Activated CD4-positive, alpha-beta memory T cell treated with anti-CD3 and anti-CD28 coated beads, Interleukin-2, amount 10 ng/mL, durations not matched to agents 7 days and 5 days (primary cell): ENCODE measurements around the gene TRMT10A. TPM values are rescaled to one million over a fixed set of nuclear protein-coding genes. Genes with fewer than 3 reads are reported as not detected.
"Not testable (repeated sequence)": the region's sequence is repeated elsewhere in the genome, so short reads cannot be mapped to it uniquely, and the experiment has no call there.

Experiments
- CTCF ChIA-PET: fragments of 350-600 bp; sonication (Branson Sonifier 250); formaldehyde crosslinking; loops from one replicate; lab custom pipeline; 2021; ENCODE audit warnings: antibody characterized with exemption, inconsistent platforms; lab: Charles Lee
- POLR2A ChIA-PET: fragments of 350-600 bp; sonication (Branson Sonifier 250); formaldehyde crosslinking; loops from one replicate; lab custom pipeline; 2021; ENCODE audit warnings: antibody characterized with exemption; lab: Charles Lee
- DNase-seq: peaks from one replicate; pipeline ENCODE4 v3.0.0-alpha.2; 2020
- H3K27ac Mint-ChIP-seq: one replicate; pipeline ENCODE4 v1.8.0; 2021; ENCODE audit warnings: mild to moderate bottlenecking, mixed read lengths
- H3K27me3 Mint-ChIP-seq: one replicate; pipeline ENCODE4 v1.8.0; 2021; ENCODE audit warnings: mixed read lengths
- H3K36me3 Mint-ChIP-seq: one replicate; pipeline ENCODE4 v1.8.0; 2021; ENCODE audit warnings: low read depth, mixed read lengths
- H3K4me1 Mint-ChIP-seq: one replicate; pipeline ENCODE4 v1.8.0; 2021; ENCODE audit warnings: mixed read lengths
- H3K4me3 Mint-ChIP-seq: one replicate; pipeline ENCODE4 v1.8.0; 2021; ENCODE audit warnings: mild to moderate bottlenecking, mixed read lengths
- H3K9me3 Mint-ChIP-seq: one replicate; pipeline ENCODE4 v1.8.0; 2021; ENCODE audit warnings: mixed read lengths
- total RNA-seq, 2 experiments: library from RNA; stranded (reverse); gene quantifications; one replicate each; pipeline ENCODE4 v1.2.3, GENCODE V29; 2021

Gene TRMT10A
- total RNA-seq, 2 experiments from 2014 or later = 8.5 to 10.4 TPM

GRCh38 chr4:99536271-99536670, 27.6 kb downstream of the TRMT10A start:
- Mint-ChIP-seq H3K36me3 (no peaks in the 10 kb centered on the region), H3K27me3 (peaks cover 13% of the 10 kb centered on the region), H3K4me1 (no peaks in the 10 kb centered on the region), H3K4me3 (no peak overlapping the region), H3K9me3 (no peaks in the 10 kb centered on the region), H3K27ac (no peak overlapping the region)
- ChIA-PET POLR2A (no interaction called here), CTCF (no interaction called here)
- no peak for DNase-seq

- H3K4me1 Mint-ChIP-seq, DNase-seq, CTCF ChIA-PET, H3K4me3 Mint-ChIP-seq, POLR2A ChIA-PET, H3K36me3 Mint-ChIP-seq, H3K27ac Mint-ChIP-seq, H3K9me3 Mint-ChIP-seq: not testable (repeated sequence)
- H3K27me3 Mint-ChIP-seq = peaks cover 18% of the 10 kb centered on the region
These were observed 29.1 kb downstream of the TRMT10A start for GRCh38 chr4:99534699-99535098.

GRCh38 chr4:99529956-99530355, 33.9 kb downstream of the TRMT10A start:
- Mint-ChIP-seq H3K27ac (no peak overlapping the region), H3K36me3 (no peaks in the 10 kb centered on the region), H3K9me3 (no peaks in the 10 kb centered on the region), H3K4me1 (no peaks in the 10 kb centered on the region), H3K4me3 (no peak overlapping the region), H3K27me3 (peaks cover 31% of the 10 kb centered on the region)
- POLR2A ChIA-PET = no interaction called here
- CTCF ChIA-PET = no interaction called here
- DNase-seq = no peak

GRCh38 chr4:99529228-99529627, 34.6 kb downstream of the TRMT10A start:
- no peak overlapping the region for H3K4me3 Mint-ChIP-seq
- H3K36me3 Mint-ChIP-seq = no peaks in the 10 kb centered on the region
- no peaks in the 10 kb centered on the region for H3K9me3 Mint-ChIP-seq
- ChIA-PET POLR2A (no interaction called here), CTCF (no interaction called here)
- no peak for DNase-seq
- no peaks in the 10 kb centered on the region for H3K4me1 Mint-ChIP-seq
- H3K27ac Mint-ChIP-seq = no peak overlapping the region
- peaks cover 32% of the 10 kb centered on the region for H3K27me3 Mint-ChIP-seq

GRCh38 chr4:99518601-99519295, 45.1 kb downstream of the TRMT10A start:
- no peak for DNase-seq
- Mint-ChIP-seq H3K4me1 (no peaks in the 10 kb centered on the region), H3K9me3 (no peaks in the 10 kb centered on the region), H3K4me3 (no peak overlapping the region), H3K36me3 (no peaks in the 10 kb centered on the region), H3K27ac (no peak overlapping the region), H3K27me3 (peaks cover 5% of the 10 kb centered on the region)
- POLR2A ChIA-PET = no interaction called here
- CTCF ChIA-PET = interaction anchor here (0.6 kb wide), 1 partner anchor 472 kb away, joined by 4 read pairs; no protein-coding TSS in a partner anchor

GRCh38 chr4:99510721-99511120, 53.1 kb downstream of the TRMT10A start, which contains the start of gene C4orf17:
TSS of gene C4orf17 (plus strand) at chr4:99511021. CDS start at chr4:99513082, 2,061 bp downstream.
- H3K27me3 Mint-ChIP-seq = peaks cover 5% of the 10 kb centered on the region
- H3K9me3 Mint-ChIP-seq = no peaks in the 10 kb centered on the region
- H3K4me3 Mint-ChIP-seq = no peak within 1 kb of the TSS
- ChIA-PET POLR2A (interaction anchor here (1.1 kb wide), 1 partner anchor 422 kb away, joined by 3 read pairs; the partner anchor contains the start of gene ADH5), CTCF (no interaction called here)
- no peak within 1 kb of the TSS for H3K27ac Mint-ChIP-seq
- H3K4me1 Mint-ChIP-seq = peaks cover 24% of the 10 kb centered on the region
- H3K36me3 Mint-ChIP-seq = no peaks in the 10 kb centered on the region
- DNase-seq = no peak

GRCh38 chr4:99507762-99508161, 56.1 kb downstream of the TRMT10A start:
- DNase-seq = peak; percentile 42
- Mint-ChIP-seq H3K36me3 (no peaks in the 10 kb centered on the region), H3K27me3 (no peaks in the 10 kb centered on the region), H3K27ac (peak overlapping the region; percentile 66), H3K4me1 (peaks cover 27% of the 10 kb centered on the region), H3K9me3 (peaks cover 2% of the 10 kb centered on the region), H3K4me3 (no peak overlapping the region)
- ChIA-PET CTCF (interaction anchor here (1.0 to 1.1 kb wide), 3 partner anchors 30 to 513 kb away, joined by 3 read pairs; no protein-coding TSS in a partner anchor), POLR2A (interaction anchor here (1.1 to 1.2 kb wide), 5 partner anchors 55 to 578 kb away, joined by 4 to 7 read pairs (median 4); partner anchors contain the start of genes ADH5, DNAJB14, EIF4E and TRMT10A)

GRCh38 chr4:99507349-99507748, 56.5 kb downstream of the TRMT10A start:
- H3K36me3 Mint-ChIP-seq = no peaks in the 10 kb centered on the region
- H3K4me1 Mint-ChIP-seq = peaks cover 27% of the 10 kb centered on the region
- ChIA-PET CTCF (interaction anchor here (1.0 to 1.1 kb wide), 3 partner anchors 31 to 513 kb away, joined by 3 read pairs; no protein-coding TSS in a partner anchor), POLR2A (interaction anchor here (1.1 to 1.2 kb wide), 5 partner anchors 56 to 578 kb away, joined by 4 to 7 read pairs (median 4); partner anchors contain the start of genes ADH5, DNAJB14, EIF4E and TRMT10A)
- H3K27ac Mint-ChIP-seq = peak overlapping the region; percentile 66
- no peaks in the 10 kb centered on the region for H3K27me3 Mint-ChIP-seq
- peaks cover 2% of the 10 kb centered on the region for H3K9me3 Mint-ChIP-seq
- DNase-seq = no peak
- H3K4me3 Mint-ChIP-seq = no peak overlapping the region

- Mint-ChIP-seq H3K36me3 (no peaks in the 10 kb centered on the region), H3K4me3 (no peak overlapping the region), H3K27ac (peak overlapping the region; percentile 0), H3K9me3 (peaks cover 2% of the 10 kb centered on the region), H3K27me3 (peaks cover 2% of the 10 kb centered on the region), H3K4me1 (peaks cover 27% of the 10 kb centered on the region)
- DNase-seq = no peak
- POLR2A ChIA-PET = no interaction called here
- CTCF ChIA-PET = no interaction called here
These were observed 57.1 kb downstream of the TRMT10A start for GRCh38 chr4:99506781-99507180.

GRCh38 chr4:99504804-99505502, 58.9 kb downstream of the TRMT10A start:
- ChIA-PET CTCF (no interaction called here), POLR2A (no interaction called here)
- H3K27ac Mint-ChIP-seq = no peak overlapping the region
- no peak for DNase-seq
- no peaks in the 10 kb centered on the region for H3K36me3 Mint-ChIP-seq
- no peak overlapping the region for H3K4me3 Mint-ChIP-seq
- H3K27me3 Mint-ChIP-seq = peaks cover 3% of the 10 kb centered on the region
- peaks cover 27% of the 10 kb centered on the region for H3K4me1 Mint-ChIP-seq
- H3K9me3 Mint-ChIP-seq = peaks cover 2% of the 10 kb centered on the region

Other genes starting within 250 kb of the TRMT10A start
- gene ADH1B, start 242.6 kb downstream of the TRMT10A start, total RNA-seq = not detected
- gene ADH1C, start 211.3 kb downstream of the TRMT10A start, total RNA-seq = not detected
- gene ADH7, start 128.7 kb downstream of the TRMT10A start, total RNA-seq = not detected
- not detected for gene C4orf17, start 53.0 kb downstream of the TRMT10A start, total RNA-seq
- gene MTTP, start 10.8 kb upstream of the TRMT10A start, total RNA-seq = under 1 TPM; 0.15 to 0.30 TPM
- gene C4orf54, start 93.8 kb upstream of the TRMT10A start, total RNA-seq = not detected